LNCaP clone FGC (cell line): ENCODE data around the gene MBNL2.

Experiments used
- DNase-seq: peaks from one replicate; pipeline ENCODE4 v3.0.0-alpha.2; 2011; ENCODE audit warnings: low read depth
- H3K4me3 ChIP-seq: 2 replicates; pipeline ENCODE4 v1.5.1; 2011; ENCODE audit warnings: mild to moderate bottlenecking, low read depth, low read length, control low read depth
- CTCF ChIP-seq: IDR thresholded peaks from 2 replicates; pipeline ENCODE4 v1.5.1; 2012; ENCODE audit warnings: mild to moderate bottlenecking; ENCODE audit not compliant: control insufficient read depth, insufficient read depth; ENCODE audit errors: extremely low read depth

MBNL2 gene

DNA sequence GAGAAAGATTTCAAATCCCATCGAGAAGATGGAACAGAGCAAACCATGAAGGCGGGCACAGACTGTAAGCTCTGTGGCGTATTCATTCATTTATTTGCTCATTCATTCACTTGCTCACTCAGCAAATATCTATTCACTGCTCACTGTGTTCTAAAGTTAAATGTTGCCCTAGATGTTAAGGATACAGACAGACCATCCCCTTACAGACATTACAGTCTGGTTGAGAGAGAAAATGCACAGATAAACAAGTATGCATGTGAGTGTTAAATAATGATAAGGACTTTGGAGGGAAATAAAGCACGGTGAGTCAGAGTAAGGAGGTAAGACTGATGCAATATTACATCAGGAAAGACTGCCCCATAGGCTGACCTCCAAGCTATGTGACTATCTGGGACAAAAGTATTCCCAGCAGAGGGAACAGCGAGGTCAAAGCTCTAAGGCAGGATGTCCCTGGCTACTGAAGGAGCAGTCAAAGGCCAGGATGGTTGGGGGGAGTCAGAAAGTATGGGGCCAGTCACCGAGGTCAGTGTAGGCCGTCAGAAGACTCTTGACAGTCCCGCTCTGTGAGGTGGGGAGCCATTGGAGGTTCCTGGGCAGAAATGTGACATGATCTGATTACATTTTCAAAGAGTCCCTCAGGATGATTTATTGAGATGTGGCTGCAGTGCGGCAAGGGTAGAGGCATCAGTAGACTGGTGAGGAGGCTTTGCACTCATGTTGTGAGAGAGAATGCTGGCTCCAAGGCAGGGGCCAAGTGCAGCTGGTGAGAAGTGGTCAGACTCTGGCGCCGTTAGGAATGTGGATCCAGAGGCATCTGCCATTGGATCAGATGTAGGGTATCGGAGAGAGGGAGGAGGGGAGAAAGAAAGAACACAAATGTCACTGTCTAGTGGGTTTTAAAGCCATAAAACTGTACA, 37.9 kb downstream of the MBNL2 start:
- no peak for DNase-seq
- H3K4me3 ChIP-seq, result no peak overlapping the region
- no peak for TF ChIP-seq CTCF

DNA sequence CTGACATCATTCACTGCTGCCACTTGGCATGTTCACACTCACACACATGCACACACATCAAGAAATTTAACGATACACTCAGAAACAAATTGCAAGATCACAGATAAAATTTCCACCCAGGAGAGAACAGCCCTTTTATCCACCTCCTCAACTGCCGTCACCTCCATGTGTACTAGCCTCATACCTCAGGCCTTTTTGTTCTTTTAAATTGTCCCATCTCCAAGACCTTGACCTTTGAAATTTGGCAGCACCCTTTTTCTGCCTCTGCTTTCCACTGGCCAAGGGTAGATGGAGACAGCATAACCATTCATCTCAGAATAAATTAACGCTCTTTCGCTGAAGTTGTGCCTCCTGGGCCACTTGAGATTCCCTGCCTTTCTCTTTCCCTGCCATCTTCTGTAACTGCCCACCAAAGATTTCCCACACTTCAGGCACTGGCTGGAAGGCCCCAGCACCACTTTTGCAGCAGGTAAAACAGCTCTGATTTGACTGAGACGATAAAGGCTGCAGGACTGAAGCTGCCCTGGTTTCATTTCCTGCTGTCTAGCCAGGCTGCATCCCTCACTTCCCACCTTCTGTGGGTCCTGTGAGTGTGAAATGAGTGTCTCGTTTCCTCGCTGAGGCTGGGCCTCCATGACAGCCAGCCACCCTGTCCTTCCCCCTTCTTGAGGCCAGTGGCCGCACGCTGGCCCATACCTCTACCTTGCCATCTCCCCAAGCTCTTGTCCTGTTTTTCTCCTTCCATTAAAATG, 39.3 kb downstream of the MBNL2 start:
- no peak overlapping the region for H3K4me3 ChIP-seq
- no peak for DNase-seq
- no peak for TF ChIP-seq CTCF

DNA sequence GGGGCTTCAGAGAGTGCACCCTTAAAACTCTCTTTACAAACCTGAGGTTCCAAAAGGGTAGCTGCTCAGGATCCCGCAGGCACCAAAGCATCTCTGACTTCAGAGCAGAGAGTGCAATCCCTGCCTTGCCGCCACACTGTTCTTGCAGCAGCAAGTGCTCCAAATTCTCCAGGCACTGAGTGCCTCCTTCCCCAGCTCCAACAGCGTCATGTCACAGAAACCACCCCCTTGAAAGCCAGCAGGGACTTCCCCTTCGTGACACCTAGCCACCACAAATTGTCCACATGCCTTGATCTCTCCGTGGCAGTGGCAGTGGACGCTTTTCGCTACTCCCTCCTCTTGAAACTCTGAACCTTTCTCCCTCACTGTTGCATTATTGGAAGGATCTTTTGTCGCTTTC, 39.9 kb downstream of the MBNL2 start:
- no peak for TF ChIP-seq CTCF
- DNase-seq, result no peak
- H3K4me3 ChIP-seq, result no peak overlapping the region

DNA sequence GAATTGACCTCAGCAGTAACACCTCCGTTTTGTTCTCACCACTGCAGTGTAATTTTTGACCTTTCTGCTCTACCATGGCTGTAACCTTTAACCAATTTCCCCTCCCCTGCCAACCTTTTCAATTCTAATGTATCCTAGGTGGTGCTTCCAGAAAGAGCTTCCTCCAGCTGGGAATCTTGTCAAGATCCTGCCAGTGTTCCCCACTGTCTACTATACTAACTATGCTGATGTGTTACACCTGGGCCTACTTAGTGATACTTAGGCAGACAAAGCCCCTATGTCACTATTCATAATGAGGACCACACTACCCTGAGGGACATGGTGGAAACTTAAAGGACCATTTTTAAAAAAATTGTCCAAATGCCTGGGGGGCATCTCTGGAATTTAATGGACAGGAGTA, 41.0 kb downstream of the MBNL2 start:
- no peak for TF ChIP-seq CTCF
- DNase-seq, result no peak
- no peak overlapping the region for H3K4me3 ChIP-seq

GRCh38 chr13:97264663-97265062, 42.5 kb downstream of the MBNL2 start:
- TF ChIP-seq CTCF, result no peak
- no peak overlapping the region for H3K4me3 ChIP-seq
- DNase-seq, result no peak

DNA sequence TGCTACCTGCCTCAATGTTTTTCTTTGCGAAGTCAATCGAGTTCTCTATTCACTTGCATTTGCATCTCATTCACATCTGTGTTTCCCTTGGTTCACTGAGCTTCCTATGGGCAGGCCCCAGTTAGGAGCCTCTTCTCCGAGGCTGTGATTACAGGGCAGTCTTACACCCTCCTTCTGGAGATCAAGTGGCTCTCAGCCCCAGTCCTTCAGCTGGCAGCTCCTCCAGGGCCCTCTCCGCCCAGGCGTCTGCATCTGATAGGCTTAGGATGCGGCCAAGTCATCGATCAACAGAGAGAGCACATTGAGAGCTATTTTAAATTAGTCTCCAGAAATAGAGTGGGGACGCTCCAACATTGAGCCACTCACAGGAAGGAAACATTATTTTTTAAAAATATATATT, 44.2 kb downstream of the MBNL2 start:
- H3K4me3 ChIP-seq, result no peak overlapping the region
- TF ChIP-seq CTCF, result no peak
- DNase-seq, result no peak
